ENCODE results near the gene GAD1.

Gene GAD1

GRCh38 chr2:170817093-170818035 is 677 bp downstream of the GAD1 start:
- Histone ChIP-seq H3K27ac (peak overlapping the region; percentile 74), H3K27me3 (ENCODE audit: control insufficient read depth, insufficient read depth, low read length) (no peaks in the 10 kb centered on the region)

GRCh38 chr2:170818036-170818751 is 1.5 kb downstream of the GAD1 start:
- Histone ChIP-seq H3K4me3 (ENCODE audit: low read depth, low read length) (peak overlapping the region; percentile 91), H3K27me3 (ENCODE audit: control insufficient read depth, insufficient read depth, low read length) (no peaks in the 10 kb centered on the region), H3K9ac (no peak overlapping the region)

More at GRCh38 chr2:170817093-170818035, 677 bp downstream of the GAD1 start:
- H2AFZ ChIP-seq, result peak overlapping the region; percentile 90
- TF ChIP-seq CTCF (IDR thresholded peaks at IDR 0.05), result no peak
- H3K4me3 ChIP-seq (ENCODE audit: low read depth, low read length), result peak overlapping the region; percentile 91
- H3K9me3 ChIP-seq (ENCODE audit: control insufficient read depth, low read length), result no peaks in the 10 kb centered on the region
- peak overlapping the region; percentile 23 for H3K9ac ChIP-seq
- H3K36me3 ChIP-seq (ENCODE audit: control insufficient read depth, insufficient read depth, low read length), result no peaks in the 10 kb centered on the region
- H3K4me1 ChIP-seq, result peaks cover 5% of the 10 kb centered on the region
- peak overlapping the region; percentile 81 for H3K4me2 ChIP-seq (ENCODE audit: low read length)
- H3K79me2 ChIP-seq, result peaks cover 6% of the 10 kb centered on the region

GRCh38 chr2:170818752-170819470 is 2.2 kb downstream of the GAD1 start:
- no peak overlapping the region for H3K9ac ChIP-seq
- no peak for TF ChIP-seq CTCF (IDR thresholded peaks at IDR 0.05)

More at GRCh38 chr2:170818036-170818751, 1.5 kb downstream of the GAD1 start:
- peak overlapping the region; percentile 90 for H2AFZ ChIP-seq
- no peak for TF ChIP-seq CTCF (IDR thresholded peaks at IDR 0.05)
- H3K36me3 ChIP-seq (ENCODE audit: control insufficient read depth, insufficient read depth, low read length), result no peaks in the 10 kb centered on the region
- H3K4me1 ChIP-seq, result peaks cover 5% of the 10 kb centered on the region
- no peaks in the 10 kb centered on the region for H3K9me3 ChIP-seq (ENCODE audit: control insufficient read depth, low read length)
- H3K4me2 ChIP-seq (ENCODE audit: low read length), result peak overlapping the region; percentile 81
- H3K79me2 ChIP-seq, result peaks cover 6% of the 10 kb centered on the region
- peak overlapping the region; percentile 74 for H3K27ac ChIP-seq

GRCh38 chr2:170819680-170820664 is 3.3 kb downstream of the GAD1 start:
- H3K27me3 ChIP-seq (ENCODE audit: control insufficient read depth, insufficient read depth, low read length), result no peaks in the 10 kb centered on the region
- peak overlapping the region; percentile 91 for H3K4me3 ChIP-seq (ENCODE audit: low read depth, low read length)
- H3K79me2 ChIP-seq, result peaks cover 6% of the 10 kb centered on the region
- H2AFZ ChIP-seq, result no peak overlapping the region
- peak overlapping the region; percentile 81 for H3K4me2 ChIP-seq (ENCODE audit: low read length)
- H3K9me3 ChIP-seq (ENCODE audit: control insufficient read depth, low read length), result no peaks in the 10 kb centered on the region
- peaks cover 5% of the 10 kb centered on the region for H3K4me1 ChIP-seq
- H3K27ac ChIP-seq, result no peak overlapping the region
- H3K36me3 ChIP-seq (ENCODE audit: control insufficient read depth, insufficient read depth, low read length), result no peaks in the 10 kb centered on the region
- no peak overlapping the region for H3K9ac ChIP-seq
- TF ChIP-seq CTCF (IDR thresholded peaks at IDR 0.05), result no peak

More at GRCh38 chr2:170818752-170819470, 2.2 kb downstream of the GAD1 start:
- H3K4me2 ChIP-seq (ENCODE audit: low read length), result peak overlapping the region; percentile 81
- H3K9me3 ChIP-seq (ENCODE audit: control insufficient read depth, low read length), result no peaks in the 10 kb centered on the region
- H3K4me1 ChIP-seq, result peaks cover 5% of the 10 kb centered on the region
- peaks cover 6% of the 10 kb centered on the region for H3K79me2 ChIP-seq
- H3K27ac ChIP-seq, result no peak overlapping the region
- H2AFZ ChIP-seq, result peak overlapping the region; percentile 90
- H3K4me3 ChIP-seq (ENCODE audit: low read depth, low read length), result peak overlapping the region; percentile 91
- H3K27me3 ChIP-seq (ENCODE audit: control insufficient read depth, insufficient read depth, low read length), result no peaks in the 10 kb centered on the region
- H3K36me3 ChIP-seq (ENCODE audit: control insufficient read depth, insufficient read depth, low read length), result no peaks in the 10 kb centered on the region
